GM18909 (cell line): ENCODE results near the gene PPFIA4.

Experiments
- ATAC-seq: cut with Tn5 transposase; IDR thresholded peaks from one replicate; pipeline ENCODE4 v1.9.1; 2021; ENCODE audit warnings: mild to moderate bottlenecking; ENCODE audit not compliant: unreplicated experiment, poor library complexity

PPFIA4 gene

DNA sequence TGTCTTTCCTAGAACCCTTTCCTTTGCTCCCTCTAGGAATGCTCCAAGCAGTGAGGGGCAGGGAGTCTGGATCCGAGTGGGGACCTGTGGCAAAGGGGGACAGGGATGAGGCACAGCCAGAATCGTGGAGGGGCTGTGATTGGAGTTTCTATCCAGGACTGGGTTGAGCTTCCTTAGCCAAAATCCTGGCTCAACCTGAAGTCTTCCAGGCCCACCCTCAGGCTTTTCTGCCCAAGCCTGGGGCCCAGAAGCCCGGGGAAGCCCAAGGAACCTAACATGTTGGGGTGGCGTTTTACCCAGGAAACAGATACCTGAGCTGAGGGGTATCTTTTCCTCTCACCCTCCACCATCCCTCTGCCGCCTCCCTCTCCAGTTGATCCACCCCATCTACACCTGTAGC is 54.2 kb downstream of the PPFIA4 start:
- ATAC-seq: no peak

DNA sequence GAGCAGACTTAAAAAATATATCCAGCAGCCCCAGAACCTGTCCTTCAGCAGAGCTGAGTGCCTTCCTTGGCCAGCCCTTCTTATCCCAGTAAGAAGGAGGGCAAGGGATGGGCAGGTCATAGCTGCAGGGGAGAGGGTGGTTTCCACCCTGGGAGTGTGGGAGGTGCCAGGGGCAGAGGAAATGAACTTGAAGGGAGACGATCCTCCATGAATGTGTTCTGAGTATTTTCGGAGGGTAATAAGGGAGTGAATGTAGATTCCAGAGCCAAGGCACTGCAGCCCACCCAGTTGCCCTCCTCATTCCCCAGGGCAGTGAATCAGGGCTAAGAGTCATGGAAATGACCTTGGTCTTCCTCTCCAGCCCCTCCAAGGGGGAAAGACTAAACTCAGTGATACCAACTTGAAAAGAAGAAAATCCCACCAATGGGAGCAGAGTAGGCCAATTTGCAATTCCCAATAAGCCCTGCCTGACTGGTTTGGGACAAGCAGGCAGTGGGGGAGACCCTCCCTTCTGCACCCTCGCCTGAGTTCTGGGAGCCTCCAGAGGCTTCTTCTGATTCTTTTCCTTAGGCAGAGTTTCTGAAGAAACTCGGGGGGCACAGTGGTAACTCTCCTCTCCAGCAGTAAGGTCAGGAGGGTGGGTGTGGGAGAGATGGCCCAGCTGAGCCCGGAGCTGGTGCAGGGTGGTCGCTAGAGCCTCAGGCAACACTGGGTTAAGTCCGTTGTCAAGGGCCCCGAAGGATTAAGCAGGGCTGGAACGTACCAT is 55.4 kb downstream of the PPFIA4 start:
- ATAC-seq: no peak

DNA sequence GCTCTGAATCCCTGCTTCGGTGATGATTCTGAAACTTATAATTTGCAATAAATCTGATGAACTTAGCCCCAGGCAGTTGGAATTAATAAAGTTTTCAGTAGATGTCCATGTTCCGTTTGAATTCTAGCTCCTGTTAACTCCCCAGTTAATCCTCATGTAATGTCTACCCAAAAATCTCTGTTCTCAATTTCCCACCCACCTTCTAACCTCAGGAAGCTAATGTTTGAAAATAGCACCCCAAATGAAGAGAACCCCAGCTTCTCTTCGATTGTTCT is 55.9 kb downstream of the PPFIA4 start:
- no peak for ATAC-seq

DNA sequence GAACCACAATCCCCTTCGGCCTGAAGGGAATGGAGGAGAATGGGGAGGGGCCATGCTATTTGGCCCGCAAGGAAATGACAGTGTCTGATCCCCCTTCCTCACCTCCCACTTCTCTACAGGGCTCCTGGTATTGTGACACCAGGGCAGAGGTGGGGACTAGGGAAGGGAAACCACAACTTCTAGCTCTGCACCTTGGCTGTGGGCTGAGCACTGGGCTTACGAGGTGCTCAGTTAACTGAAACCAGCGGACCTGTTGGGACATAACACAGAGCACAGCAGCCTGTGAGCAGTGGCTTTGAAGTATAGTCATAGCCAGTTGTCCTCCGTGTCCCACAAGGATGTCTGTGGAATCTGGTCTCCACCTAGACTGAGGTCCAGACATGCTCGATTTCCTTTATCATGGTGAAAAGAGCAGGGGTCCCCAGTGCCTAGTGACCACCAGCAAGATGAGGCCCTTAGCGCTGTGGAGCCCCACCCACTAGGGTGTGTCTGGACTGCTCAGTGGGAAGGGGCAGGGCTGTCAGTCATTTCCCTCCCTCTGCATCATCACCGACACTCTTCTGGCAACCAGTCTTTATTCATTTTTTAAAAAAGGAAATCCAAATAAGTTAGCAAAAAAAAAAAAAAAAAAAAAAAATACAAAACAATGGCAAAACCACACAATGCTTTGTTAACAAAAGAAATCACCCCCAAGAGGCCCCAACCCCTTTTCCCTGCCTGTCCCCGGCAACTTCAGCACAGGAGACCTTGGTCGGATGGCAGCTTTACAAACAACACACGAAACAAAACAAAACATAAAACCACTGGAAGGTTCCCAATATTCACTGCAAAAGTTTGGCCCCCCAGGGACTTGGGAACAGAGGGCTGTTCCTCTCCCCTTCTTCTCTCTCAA is 56.5 kb downstream of the PPFIA4 start:
- no peak for ATAC-seq

DNA sequence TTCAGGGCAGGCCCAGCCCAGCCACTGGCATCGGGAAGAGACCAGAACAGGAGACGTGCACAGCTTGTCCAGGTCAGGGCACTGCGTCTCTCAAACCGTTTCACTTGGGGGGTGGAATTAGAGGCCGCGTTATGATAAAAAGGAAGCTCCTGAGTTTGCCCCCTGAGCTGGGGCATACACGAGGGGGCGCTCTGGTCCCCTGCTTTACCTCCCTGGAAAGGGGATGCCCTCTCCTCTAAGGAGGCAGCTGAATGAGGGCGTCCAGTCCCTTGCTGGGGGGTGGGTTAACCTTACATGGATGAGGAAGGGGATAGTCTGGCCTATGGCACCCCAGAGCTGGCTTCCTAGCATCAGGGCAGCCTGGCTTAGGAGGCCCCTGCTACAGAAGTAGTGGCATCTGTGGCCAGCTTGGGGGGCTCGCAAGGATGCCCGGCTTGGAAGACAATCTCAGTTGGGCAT is 57.2 kb downstream of the PPFIA4 start:
- ATAC-seq: no peak

DNA sequence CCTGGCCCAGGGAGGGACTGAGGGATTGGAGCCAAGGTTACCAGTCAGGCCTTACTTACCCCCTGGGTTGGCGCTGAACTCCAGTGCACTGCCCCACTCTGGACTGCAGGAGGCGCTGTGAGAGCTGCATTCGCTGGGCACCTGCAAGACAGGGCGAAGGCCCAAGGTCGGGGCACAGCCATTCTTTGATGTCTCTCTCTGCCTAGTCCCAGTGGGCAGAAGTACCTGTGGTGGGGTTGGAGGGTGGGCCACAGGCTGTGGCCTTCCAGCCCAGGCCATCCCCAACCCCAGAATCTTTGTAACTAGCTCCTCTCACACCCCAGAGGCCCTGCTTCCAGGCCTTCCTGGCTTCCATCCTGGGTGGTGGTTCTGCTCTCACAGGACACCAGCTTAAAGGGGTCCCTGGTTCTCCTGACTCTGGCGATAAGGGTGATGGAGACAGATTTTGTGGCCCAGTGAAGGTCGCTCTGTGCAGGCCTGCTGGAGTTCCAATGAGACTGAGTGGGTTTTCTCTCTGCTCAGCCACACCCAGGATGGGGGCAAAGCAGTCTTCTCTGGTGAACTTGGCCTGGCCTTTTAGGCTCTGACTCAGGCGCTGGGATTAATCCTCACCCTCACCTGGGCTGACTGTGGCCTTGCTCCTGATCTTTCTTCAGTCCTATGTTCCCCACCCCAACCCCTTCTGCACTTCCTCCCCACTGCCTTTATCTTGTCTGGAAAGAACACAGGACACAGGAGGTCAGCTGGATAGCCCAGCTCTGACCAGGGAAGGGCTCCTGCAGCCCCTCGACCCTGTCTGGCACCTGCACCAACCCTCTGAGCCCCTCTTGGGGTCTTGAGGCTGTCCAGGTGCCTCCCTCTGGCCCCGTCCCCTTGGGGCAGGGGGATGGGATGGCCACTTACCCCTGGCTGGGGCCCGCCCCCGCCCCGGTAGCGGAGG is 58.6 kb downstream of the PPFIA4 start:
- no peak for ATAC-seq

DNA sequence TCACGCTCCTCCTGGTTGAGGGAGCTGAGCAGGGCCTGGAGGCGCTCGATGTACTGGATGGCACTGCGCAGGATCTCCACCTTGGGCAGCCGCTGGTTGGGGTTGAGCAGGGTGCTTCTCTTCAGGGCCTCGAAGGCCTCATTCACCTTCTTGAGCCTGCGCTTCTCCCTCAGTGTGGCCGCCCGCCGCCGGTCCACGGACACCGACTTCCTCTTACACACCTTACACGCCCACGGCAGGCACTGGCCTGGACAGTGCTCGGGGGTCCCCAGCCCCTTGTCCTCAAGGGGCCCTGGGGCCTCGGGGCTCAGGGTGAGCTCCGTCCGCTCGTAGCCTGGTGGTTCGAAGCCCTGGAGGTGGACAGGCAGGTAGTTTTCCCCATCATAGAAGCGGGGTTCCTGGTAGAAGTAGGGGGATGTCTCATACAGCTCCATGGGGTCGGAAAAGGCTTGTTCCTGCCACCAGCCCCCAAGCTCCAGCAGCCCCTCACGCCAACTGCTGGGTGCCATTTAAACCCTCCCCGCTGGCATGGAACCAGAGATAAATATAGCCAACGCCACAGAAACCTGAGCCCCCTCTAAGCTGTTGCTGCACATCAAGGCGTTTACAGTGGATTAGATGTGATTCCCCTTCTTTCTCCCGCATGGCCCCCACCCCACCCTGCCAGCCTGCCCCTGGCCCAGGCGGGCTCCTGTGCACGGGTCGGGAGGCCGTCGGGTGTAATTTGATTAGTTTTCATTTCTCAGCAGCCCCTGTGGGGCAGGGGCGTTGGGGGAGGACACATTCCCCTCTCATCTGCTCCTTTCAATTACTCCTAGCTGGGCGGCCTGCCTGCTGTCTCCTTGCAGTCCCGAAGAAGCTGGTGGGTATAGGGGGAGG is 59.5 kb downstream of the PPFIA4 start, which contains the start of gene MYOG:
Gene MYOG, minus strand, starts transcription at position 485 of the 879 bp plus-strand sequence. Its CDS starts 51 bp downstream, at position 434.
- ATAC-seq: no peak

DNA sequence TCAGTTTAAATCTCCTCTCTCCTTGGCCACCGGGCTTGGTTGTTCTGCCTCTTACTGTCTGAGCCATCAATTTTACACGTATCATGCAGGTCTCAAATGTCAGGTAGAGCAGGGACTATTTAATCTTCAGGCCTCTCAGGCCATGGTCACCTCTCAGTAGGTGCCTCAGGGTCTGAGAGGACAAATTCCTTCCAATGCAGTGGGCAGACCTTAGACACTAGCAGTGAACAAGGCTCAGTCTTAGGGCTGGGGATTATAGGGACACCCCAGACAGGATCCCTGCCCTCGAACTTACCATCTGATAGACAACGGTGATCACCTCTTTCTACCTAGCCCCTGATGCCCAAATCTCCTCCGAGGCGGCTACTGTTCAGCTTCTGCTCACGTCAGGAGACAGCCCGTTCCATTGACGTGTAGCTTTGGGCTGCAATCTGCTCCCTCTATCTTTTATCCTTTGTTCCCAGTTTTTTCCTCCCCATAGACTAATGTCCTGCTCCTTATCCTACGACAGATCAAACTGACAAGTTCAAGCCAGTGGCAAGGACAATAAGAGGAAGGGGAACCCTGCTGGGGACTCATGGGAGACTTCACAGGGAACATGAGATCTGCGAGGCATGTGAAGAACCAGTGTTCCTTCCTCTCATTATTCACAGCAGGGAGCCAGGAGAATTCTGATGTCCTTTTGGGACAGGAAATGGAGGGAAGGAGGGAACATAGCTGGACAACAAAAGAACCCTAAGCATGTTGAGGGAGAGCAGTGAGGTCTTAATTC is 60.9 kb downstream of the PPFIA4 start:
- no peak for ATAC-seq

DNA sequence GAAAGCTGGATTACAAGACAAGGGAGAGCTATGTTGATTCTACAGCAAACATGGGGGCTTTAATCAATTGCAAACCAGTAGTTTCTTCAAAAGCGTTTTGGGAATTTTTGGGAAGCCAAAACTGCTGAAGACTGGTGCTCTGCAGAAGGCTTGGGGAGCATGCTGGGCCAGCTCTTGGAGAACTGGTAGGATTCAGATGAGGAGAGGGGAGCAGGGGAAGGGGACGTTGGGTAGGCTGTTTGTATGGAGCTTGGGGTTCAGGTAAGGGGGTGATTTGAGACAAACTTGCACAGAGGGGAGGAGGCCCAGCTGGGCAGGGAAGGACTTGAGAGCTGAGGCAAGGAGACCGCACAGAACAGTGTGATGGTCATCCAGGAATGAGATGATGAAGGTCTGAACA is 62.1 kb downstream of the PPFIA4 start:
- no peak for ATAC-seq

DNA sequence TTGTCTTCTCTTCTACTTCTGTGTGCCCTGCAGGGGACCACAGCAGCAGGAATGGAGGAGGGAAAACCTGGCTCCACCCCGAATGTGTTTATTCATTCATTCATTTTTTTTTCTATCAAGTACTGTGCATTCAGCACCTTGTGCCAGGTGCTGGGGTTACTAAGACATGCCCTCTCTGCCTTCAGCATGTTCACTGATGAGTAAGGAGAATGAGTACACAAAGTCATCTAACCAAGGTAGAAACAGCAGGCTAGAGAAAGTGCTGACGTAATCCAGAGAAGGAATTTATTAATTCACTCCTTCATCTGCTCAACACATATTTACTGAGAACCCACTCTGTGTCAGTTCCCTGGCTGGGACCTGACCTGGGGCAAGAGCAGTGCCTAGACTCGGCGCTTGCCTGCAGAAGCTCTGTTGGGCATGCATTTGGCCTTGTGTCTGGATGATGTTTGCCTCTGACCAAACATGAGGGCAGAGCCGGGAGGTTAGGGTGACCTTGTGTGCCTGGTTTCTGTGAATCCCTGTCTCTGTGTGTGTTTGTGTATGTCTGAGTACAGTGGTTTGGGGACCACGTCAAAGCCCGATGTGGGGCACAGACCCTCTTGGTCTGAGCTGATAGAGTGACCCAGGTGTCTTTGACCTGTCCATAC is 62.8 kb downstream of the PPFIA4 start:
- no peak for ATAC-seq

DNA sequence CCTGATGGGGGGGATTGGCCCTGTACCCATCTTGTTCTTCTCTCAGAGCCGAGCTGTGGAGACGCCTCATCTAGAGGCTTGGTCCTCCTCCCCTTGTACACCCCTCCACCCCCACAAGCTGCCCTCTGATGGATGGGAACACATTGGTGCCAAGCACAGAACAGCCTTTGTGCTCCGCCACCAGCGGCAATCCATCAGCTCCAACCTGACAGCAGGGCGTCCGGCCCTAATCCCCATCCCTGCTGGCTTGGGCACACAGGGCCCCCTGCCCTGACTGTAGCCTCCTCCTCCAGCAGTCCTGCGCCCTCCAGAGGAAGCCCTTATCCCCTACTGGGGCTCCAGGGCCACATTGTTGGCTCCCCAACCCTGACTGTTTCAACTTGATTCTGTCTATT is 63.4 kb downstream of the PPFIA4 start:
- no peak for ATAC-seq

DNA sequence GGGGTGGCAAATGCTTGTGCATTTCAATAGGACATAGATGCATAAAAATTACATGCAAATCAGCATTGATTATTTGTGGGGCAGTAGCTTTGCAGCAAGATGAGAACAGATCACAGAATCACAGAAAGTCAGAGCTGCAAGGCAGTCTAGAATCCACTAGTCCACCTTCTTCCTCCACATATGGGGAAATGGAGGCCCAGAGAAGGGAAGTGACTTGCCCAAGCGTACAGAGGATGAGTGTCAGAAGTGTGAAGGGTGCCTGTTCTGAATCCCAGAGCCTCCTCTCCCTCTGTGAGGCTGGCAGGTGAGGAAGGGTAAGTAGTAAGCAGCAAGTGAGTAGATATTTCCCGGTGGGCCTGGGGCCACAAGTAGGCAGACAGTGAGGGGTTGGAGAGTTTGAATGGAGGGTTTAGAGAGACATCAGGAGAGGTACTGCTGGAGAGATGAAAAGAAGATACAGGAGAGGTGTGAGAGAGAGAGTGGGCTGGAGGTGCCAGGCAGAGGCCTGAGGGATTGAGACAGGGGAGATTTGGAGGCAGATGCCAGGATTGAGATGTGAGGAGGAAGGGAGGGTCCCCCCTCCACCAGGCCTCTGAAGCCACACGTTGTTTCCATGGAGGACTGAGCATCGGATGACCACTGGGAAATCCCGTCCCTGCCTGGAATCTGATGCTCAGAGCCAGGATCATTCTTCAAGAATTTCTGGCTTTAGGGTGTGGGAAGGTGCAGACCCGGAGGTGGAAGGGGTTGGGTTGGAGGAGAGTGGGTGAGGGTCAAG is 64.3 kb downstream of the PPFIA4 start:
- ATAC-seq: no peak

DNA sequence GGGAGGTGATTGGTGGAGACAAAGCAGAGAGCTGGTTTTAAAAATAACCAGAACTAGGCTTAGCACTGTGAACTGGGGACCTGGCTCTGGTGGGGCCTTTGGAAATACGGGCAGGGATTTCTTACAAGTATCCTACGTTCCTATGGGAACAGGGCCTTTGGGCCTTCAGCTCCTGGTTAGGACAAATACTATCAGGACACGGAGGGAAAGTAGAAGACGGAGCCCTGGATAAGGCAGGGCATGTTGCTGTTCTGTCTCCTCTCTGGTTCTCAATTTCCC is 64.8 kb downstream of the PPFIA4 start:
- ATAC-seq: no peak

DNA sequence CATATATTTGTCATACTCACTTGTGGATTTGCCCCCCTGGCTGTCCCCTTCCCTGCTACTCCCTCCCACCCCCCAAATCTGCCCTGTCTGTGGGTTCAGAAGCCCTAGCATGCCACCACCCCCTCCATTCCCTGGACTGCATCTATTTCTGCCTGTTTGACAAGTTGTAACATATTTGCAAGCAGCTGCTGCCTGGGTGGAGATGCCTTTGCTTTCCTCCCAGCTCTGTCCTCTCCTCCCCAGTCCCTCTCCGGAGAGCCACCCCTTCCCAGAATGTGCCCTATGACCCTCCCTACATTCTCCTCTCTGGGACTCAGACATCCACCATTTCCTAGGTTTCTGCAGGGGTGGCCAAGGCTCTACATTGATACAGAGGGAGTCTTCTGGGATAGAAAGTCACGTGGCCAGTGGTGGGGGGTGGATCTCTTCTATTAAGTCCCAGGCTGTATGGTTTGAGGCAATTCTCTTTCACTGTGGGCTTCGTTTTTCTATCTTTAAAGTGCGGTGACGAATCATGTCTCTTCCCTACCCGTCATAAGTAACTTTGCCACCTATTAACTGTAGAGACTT is 65.6 kb downstream of the PPFIA4 start:
- ATAC-seq: no peak

DNA sequence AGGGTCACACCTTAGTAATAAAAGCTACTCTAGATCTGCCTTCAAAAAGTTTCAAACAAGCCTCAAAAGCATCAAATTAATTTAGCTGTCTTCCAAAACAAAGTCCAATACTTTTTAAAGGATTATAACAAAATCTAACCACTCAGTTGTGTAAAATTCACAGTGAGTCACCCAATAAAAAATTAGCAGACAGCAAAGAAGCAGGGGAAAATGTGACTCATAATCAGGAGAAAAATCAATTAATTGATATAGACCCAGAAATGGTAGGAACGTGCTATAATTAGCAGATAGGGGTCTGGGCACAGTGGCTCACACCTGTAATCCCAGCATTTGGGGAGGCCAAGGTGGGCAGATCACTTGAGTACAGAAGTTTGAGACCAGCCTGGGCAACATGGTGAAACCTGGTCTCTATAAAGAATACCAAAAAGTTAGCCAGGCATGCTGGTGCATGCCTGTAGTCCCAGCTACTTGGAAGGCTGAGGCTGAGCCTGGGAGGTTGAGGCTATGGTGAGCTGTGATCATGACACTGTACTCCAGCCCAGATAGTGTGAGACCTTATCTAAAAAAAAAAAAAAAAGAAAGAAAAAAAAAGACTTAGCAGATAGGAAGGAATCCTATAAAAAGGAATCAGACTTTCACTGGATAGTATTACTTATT is 67.6 kb downstream of the PPFIA4 start:
- no peak for ATAC-seq

DNA sequence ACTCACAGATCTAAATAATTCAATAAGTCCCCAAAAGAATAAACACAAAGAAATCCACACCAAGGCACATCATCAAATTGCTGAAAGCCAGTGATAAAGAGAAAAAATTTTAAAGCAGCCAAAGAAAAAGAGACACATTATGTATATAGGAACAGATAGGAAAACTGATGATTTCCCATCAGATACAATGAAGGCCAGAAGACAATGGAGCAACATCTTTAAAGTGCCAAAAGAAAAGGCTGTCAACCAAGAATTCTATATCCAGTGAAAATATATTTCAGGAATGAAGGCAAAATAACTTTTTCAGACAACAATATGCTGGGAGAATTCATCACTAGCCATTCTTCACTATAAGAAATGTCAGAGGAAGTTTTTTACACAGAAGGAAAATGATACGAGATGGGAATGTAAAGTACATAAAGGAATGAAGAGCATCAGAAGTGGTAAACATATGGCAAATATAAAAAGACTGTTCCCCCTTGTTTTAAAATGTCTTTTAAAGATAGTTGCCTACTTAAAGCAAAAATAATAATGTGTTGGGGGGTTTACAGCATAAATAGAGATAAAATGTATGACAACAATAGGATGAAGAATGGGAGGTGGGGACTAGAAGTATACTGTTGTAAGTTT is 68.9 kb downstream of the PPFIA4 start:
- no peak for ATAC-seq

DNA sequence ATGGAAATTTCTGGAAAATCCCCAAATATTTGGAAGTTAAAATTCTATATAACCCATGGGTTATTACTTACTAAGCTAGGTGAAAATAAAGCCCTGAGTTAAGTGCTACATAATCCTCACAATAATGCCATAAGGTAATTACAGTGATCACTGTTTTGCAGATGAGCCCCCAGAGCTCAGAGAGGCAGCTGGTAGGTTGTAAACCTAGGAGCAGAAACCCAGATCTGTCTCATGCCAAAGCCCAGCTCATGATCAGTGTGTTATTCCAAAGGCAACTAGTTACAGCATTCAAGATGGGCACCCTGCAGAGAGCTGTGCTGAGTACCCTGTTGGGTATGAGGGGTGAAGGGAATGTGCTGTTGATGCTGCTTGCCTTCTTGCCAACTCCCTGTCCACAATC is 70.3 kb downstream of the PPFIA4 start:
- ATAC-seq: no peak
